GM19455 (cell line): ENCODE results near the gene POU2AF1.

Source experiments
- ATAC-seq: cut with Tn5 transposase; IDR thresholded peaks from one replicate; pipeline ENCODE4 v1.9.1; 2021; ENCODE audit not compliant: unreplicated experiment

POU2AF1 gene

GRCh38 chr11:111362887-111363411 is 16.1 kb downstream of the POU2AF1 start:
- ATAC-seq = no peak

- no peak for ATAC-seq
Measured at GRCh38 chr11:111361874-111362273, 17.2 kb downstream of the POU2AF1 start.

GRCh38 chr11:111361052-111361801 is 17.8 kb downstream of the POU2AF1 start:
- no peak for ATAC-seq

GRCh38 chr11:111360150-111361043 is 18.7 kb downstream of the POU2AF1 start:
- ATAC-seq = no peak

- ATAC-seq = no peak
Measured at GRCh38 chr11:111359223-111360149, 19.6 kb downstream of the POU2AF1 start.

- ATAC-seq = no peak
Measured at GRCh38 chr11:111358038-111359001, 20.8 kb downstream of the POU2AF1 start.

GRCh38 chr11:111357150-111358037 is 21.7 kb downstream of the POU2AF1 start:
- ATAC-seq = no peak

- ATAC-seq = no peak
Measured at GRCh38 chr11:111356660-111357048, 22.4 kb downstream of the POU2AF1 start.

GRCh38 chr11:111355956-111356659 is 23.0 kb downstream of the POU2AF1 start:
- no peak for ATAC-seq

GRCh38 chr11:111355101-111355500 is 24.0 kb downstream of the POU2AF1 start:
- ATAC-seq = no peak

GRCh38 chr11:111354601-111354891 is 24.5 kb downstream of the POU2AF1 start:
- no peak for ATAC-seq

- ATAC-seq = no peak
Measured at GRCh38 chr11:111353776-111354600, 25.1 kb downstream of the POU2AF1 start.

GRCh38 chr11:111352935-111353710 is 26.0 kb downstream of the POU2AF1 start:
- ATAC-seq = no peak

GRCh38 chr11:111352231-111352746 is 26.8 kb downstream of the POU2AF1 start:
- no peak for ATAC-seq

GRCh38 chr11:111351374-111352055 is 27.6 kb downstream of the POU2AF1 start:
- ATAC-seq = no peak

GRCh38 chr11:111350811-111351210 is 28.3 kb downstream of the POU2AF1 start:
- ATAC-seq = no peak
